Dedifferentiated amniotic fluid mesenchymal stem cell (primary cell): ENCODE measurements around the gene PAX7.
"Not testable (repeated sequence)": the region's sequence is repeated elsewhere in the genome, so short reads cannot be mapped to it uniquely, and the experiment has no call there.

Experiments
- DNase-seq: peaks from one replicate; pipeline ENCODE4 v3.0.0-alpha.2; 2016; ENCODE audit errors: extremely low spot score

Gene PAX7

DNA sequence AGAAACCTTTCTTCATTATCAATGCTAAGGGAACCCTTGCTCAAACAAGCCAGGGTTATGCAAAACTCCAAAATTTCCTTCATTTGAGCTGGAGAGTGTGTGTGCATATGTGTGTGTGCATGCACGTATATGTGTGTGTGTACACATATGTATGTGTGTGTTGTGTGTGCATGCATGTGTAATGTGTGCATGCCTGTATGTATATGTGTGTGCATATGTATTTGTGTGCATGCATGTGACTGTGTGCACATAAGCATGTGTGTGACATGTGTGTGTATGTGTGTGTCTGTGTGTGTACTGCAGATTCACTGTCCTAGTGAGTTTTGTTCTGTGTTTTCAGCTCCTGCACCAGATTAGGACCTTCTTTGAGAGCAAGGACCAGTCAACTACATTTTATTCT lies 28.2 kb downstream of the PAX7 start:
- no peak for DNase-seq

DNA sequence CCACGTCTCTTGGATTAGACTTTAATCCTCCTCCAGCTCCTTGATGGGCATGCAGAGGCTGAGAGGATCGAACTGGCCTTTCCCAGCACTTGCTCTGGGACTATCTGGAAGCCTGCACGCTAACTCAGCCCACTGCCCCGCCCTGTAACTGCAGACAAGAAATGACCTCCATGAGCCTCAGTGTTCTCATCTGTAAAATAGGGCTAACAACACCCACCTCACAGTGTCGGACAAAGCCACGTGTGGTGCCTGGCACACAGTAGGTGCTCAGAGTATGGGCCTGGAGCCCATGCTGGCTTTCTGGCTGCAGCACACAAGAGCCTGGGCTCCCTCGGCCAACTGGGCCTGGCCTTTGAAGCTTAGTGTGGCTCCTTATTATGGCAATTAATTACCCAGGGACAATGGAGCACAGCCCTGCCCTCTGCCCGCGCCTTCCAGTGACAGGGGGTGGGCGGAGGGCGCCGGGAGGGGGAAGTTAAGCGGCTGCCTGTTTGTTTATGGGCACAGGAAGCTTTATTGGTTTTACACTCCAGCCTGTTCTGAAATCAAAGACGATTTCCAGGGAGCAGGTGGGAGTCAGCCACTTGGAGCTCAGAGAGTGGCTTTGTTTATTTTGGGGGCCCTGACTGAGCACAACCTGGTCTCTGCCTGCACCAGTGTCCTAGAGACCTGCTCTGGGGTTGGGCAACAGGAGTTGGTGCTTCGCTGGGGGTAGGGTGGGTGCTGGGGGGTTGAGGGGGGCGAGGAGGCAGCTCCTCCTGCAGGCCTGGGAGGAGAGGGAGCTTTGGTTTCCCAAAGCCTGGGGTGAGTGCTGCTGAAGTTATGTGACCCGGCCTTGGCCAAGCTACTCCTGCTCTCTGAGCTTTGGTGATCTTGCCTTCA lies 31.0 kb downstream of the PAX7 start:
- DNase-seq: no peak

DNA sequence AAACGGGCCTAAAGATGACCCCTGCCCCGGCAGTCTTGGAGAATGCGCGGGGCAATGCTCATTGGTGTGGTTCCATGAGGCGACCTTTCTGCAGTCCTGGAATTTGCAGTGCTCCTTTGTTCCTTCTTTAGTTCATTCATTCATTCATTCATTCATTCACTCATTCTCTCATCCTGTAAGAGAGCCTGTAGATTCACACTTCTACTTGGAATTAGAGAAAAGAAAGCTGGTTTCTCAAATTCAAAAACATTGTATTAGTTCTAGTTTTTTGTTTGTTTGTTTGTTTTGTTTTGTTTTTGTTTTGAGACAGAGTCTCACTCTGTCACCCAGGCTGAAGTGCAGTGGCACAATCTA lies 31.6 kb downstream of the PAX7 start:
- no peak for DNase-seq

DNA sequence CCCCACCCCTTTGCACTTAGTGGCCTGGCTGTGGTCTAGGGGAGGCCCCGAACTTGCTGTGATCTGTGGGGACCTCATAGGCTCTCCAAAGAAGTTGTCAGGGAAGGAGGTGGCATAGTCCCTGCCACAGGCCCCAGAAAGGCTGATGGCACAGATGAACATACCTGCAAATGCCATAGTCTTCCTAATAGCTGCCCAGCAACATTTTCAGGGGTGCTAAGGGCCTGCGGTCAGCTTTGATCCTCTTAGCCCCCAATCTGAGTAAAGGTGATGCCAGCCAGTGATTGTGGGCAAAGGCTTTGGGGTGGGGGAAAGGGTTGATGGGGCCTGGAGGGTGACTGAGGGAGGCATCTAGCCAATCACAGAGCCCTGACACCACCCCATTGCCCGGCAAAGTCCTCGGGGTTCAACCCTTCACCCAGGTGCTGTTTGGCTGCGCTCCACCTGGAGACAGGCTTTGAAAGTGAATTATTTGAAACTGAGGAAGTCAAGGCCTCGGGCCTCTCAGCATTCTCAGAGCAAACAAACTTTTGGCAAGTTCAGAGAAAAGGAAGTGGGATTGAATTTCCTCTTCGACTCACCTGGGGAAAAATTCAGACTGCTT lies 35.8 kb downstream of the PAX7 start:
- no peak for DNase-seq

DNA sequence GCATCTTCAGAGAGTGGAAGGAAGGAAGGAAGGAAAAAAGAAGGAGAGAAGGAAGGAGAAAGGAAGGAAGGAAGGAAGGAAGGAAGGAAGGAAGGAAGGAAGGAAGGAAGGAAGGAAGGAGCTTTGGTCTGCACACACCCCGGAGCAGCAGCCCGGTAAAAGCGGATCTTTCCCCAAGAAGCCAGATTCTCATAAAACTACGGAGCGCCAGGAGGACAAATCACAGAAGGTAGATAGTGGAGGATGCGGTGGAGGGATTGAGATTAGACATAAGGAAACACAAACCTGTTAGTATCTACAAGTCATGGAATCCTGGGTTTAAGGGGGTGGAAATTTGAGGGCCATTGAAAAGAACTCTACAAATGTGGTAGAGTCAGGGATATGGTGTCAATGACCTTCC lies 36.7 kb downstream of the PAX7 start:
- DNase-seq: no peak

DNA sequence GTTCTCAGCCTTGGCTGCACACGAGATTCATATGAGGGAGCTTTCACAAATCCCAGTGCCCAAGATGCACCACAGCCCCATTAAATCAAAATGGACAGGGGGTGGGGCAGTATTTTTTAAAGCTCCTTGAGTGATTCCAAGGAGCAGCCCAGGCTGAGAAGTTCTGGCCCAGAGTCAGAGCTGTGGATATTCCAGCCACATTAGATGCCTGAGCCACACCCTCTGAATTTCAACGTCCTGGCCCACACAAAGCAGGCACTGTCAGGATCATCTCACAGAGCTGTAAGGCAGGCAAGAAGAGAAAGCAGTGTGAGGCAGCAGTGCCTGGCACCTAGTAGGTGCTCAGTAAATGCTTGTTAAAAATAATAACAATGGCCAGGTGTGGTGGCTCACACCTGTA lies 37.4 kb downstream of the PAX7 start:
- no peak for DNase-seq

DNA sequence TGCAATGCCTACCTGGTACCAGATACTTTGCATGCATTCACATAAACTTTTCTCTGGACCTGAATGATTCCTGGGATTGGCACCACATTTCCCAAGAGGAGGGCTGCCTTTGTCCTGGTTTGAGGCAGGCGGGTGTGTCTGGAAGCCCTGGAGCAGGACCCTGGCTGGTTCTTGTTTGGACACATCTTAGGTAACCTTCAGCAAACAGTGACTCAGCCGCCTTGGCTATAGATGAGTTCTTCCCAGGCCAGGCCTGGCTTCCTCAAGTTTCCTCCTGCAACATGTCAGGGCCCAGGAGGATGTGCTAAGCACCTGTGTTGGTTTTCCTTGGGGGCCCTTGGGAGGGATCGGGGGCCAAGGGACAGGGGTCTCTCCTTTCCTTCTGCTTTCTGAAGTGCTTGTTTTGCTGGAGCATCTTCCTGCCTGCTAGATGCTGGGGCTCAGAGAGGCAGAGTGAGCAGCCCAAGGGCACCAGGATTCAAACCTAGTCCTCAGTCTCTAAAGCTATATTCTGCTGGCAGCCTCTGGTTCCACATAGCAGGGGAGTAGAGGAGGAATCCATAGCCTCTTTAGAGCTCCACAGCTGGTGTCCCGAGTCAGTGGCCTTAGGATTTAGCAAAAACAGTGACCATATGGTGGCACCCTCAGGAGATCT lies 38.2 kb downstream of the PAX7 start:
- no peak for DNase-seq

DNA sequence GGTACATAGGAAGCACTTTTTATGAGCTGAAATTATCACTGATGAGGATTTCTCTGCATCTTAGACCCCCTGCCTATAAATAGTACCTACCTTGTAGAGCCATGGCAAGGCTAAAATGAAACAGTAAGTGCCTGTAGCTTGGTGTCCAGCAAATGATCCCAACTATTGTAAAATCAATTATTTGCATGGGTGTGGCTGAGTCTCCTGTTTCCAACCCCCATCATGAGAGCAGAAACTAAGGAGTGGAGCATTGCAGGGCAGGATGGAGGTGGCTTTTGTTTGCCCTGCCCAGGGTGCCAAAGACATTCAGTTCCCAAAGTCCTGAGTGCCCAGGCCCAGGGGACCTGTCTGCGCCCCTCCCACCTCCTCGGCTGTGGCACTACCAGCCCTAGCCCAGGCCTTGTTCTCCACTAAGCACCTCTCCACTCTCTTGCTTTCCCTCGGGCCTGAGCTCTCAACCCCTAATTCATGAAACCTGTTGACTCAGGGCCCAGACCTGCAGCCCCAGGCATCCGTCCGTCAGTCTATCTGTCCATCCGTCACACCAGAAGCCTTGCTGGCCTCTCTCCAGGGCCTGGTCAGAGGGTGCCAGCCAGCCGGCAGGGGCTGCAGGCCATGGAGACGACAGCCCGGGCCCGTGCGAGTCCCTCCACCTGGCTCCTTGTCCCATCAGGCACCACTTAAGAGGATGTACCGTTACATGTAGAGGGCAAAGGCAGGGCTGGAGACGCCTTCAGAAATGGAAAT lies 39.6 kb downstream of the PAX7 start:
- DNase-seq: no peak

DNA sequence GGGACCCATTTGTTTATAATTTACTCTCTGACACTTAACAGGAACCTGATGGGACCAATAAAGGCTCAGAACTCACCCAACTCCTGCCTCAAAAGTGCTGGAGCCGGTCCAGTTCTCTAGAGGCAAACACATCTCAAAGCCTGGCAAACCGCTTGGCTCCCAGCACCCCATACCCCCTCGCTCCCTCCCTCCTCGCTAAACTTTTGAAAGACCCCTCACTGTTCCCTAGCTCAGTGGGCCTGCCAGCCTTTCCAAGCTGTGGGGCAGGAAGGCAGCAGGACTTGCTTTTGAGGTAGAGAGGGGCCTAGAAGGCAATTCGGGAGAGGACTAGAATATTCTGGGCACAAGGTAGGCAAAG lies 40.2 kb downstream of the PAX7 start:
- no peak for DNase-seq

DNA sequence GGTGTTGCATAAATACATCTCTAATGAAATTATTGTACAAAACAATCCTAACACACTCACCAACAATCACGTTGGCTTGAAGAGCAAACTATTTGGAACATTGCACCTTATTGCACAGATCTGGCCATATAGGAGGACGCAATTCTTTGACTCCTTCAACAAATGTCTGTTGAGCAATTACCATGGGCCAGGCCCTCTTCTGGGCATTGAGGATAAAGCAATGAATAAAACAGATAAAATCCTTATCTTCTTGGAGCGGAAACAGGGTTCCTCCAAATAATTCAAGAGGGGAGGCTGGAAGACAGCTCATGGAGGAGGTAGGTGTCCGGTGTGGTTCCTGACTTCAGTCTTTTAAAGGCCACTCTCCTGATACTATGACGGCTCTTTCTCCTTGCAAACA lies 43.3 kb downstream of the PAX7 start:
- DNase-seq: no peak

DNA sequence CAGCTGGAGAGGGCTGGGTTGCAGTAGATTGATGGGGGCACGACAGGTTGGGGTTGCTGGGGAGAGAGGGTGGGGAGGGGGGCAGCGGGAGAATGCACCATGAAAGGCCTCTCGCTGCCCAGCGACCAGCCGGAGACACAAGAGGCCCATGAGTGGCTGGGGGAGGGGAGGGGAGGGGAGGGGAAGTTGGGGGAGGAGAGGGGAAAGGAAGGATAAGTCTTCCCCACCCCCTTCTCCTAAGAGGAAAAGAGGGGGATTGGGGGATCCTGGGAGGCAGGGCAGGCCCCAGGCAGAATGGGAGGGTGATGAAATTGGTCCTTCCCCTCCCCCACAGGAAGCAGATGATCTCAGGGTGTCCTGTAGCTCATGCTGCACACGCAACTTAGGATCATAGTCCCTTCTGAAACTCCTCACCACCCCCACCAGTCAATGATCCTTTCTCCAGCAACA lies 45.7 kb downstream of the PAX7 start:
- DNase-seq: no peak

DNA sequence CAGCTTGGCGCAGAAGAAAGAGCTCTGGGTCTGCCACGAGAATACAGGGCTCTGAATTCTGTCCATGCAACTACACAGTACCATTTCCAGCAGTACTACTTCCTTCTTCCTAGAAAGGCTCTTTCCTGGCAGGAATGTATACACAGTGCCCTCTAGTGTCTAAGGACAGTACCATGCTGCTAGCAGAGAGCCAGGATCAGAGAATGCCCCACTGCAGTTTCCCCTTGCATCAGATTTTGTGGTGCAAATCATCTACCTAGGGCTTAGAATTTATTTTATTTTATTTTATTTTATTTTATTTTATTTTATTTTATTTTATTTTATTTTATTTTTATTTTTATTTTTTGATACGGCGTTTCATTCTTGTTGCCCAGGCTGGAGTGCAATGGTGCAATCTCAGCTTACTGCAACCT lies 50.8 kb downstream of the PAX7 start:
- DNase-seq: no peak

DNA sequence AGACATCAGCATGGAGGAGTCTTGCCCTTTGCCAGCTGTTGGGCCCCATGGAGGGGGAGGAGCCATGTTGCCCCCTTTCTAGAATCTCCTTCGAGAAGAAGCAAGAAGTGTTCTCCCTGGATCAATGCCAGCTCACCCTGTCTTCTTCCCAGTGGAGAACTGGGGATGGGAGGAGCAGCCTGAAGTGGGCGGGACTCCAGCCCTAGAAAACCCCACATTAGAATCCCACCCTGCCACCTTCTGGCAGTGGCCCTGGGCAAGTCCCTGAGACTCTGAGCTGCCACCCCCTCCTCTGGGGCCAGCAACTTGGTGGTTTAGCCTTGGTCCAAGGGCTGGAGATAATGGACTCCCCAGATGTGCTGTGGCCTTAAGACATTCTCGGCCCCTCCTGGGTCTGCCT lies 51.7 kb downstream of the PAX7 start:
- DNase-seq: no peak

DNA sequence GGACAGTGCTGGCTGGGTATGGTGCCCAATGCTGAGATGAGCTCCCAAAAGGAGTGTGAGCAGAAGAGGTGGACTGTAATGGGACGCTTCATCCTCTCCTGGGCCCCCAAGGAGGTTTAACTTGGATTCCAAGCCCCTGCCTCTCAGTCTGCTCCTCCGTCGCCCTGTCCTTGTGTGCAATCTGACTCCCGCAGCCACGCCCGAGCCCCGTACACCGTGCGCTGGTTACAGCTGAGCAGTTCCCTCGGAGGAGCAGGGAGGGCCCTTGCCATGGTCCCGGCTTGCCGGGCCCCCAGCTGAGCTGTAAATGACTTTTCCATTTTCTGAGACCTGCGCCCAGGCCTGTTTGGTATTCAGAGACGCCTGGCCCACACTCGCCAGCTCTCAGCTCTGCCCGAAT lies 53.7 kb downstream of the PAX7 start:
- no peak for DNase-seq

DNA sequence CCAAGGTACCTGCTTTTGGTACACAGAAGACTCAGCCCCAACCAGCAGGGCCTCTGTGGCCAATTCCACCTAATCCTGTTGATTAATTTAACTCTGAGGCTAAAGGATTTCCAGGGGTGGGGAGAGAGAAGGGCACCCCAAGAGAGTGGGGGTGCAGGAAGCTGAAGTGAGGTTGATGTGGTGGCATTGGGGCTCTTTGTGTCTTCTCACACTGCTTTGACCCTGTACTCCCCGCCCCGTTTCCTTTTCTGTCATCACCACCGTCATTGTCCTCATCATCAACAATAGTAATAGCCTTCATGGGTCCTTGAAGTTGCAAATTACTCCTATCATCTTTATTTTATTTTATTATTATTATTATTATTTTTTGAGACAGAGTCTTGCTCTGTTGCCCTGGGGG lies 55.9 kb downstream of the PAX7 start:
- DNase-seq: no peak

DNA sequence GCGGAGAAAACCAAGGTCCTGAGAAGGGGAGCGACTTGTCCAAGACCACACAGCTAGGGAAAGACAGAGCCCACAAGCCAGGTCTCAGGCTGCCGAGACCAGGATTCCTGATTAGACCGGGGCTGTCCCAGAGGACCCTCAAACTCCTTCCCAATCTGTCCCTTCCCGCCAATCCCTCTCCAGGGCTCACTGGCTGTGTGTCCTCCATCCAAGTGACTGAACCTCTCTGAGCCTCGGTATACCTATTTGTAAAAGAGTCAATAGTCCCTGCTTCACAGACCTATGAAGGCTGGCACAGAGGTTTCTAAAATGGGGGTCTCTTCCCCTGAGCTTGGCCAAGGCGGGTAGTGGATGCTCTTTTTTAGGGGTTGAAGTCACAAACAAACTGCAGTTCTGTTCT lies 56.6 kb downstream of the PAX7 start:
- no peak for DNase-seq

DNA sequence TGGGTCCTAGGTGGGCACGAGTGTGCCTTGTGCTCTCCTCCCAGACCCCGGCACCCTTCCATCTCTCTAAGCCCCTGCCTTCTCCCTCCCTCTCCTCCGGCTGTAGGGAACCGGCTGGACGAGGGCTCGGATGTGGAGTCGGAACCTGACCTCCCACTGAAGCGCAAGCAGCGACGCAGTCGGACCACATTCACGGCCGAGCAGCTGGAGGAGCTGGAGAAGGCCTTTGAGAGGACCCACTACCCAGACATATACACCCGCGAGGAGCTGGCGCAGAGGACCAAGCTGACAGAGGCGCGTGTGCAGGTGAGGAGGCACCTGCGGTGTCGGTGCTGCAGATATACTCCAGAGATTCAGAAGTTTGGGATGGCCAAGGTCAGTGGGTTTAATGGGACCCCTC lies 61.0 kb downstream of the PAX7 start:
- no peak for DNase-seq

DNA sequence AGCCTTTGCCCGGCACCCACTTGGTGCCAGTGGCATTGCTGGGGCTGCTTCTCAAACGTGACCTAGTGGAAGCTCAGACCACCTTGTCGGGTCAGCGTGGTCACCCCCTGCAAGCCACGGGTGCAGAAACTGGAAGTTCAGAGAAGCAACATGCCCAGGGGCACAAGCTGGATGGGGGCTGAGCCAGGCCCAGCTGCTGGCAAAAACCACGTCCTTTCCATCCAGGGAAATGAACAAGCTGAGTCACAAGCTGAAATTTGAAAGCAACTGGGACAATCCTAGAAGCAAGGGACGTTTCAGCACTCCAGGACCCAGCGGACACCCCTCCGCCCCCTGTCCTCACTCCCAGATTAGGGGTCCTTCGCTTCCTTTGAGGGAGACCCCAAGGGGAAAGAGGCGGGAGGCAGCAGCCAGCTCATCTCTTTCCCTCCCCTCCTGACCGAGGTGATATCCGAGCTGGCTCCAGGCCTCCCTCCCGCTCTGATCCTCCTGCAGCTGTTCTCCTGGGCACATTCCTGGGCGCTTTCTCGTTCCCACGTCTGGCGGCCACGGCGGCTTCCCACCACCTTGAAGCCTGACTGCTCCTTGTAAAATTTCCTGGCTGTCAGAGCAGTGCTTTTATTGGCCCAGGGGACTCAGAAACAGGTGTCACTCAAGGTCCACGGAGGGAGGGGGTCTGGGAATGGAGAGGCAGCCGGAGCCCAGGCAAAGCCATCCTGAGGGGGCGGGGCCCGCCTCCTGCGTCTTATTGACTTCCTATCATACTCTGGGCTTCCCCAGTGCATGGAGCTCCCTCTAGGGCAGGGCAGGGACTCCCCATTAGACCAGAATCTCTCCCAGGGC lies 62.8 kb downstream of the PAX7 start:
- DNase-seq: no peak

DNA sequence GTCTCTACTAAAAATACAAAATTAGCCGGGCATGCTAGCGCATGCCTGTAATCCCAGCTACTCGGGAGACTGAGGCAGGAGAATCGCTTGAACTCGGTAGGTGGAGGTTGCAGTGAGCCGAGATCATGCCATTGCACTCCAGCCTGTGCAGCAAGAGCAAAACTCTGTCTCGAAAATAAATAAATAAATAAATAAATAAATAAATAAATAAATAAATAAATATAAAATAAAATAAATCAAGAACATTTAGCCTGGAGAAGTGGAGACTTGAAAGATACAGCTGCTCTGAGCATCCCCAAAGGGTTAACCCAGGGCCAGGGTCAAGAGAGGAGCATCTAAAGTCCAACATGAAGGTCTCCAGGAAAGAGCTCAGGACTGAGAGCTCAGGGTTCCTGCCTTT lies 63.6 kb downstream of the PAX7 start:
- DNase-seq: not testable (repeated sequence)

DNA sequence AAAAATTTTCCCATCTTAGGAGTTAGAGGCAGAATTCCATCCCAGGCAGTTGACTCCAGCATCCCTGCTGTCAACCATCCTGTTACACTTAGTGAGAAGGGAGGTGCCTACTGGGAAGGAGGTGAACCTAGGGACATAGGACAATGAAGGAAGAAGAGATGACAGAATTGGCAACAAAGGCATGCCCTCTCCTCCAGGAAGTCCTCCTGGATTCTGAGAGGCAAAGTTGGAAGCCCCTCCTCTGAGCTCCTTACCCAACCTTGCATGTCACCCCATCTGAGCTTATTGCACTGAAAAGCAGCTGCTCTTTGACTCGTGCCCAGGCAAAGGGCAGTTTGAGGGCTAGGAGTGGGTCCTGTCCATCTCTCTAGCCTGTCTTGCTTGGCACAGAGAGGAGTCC lies 66.9 kb downstream of the PAX7 start:
- DNase-seq: no peak

DNA sequence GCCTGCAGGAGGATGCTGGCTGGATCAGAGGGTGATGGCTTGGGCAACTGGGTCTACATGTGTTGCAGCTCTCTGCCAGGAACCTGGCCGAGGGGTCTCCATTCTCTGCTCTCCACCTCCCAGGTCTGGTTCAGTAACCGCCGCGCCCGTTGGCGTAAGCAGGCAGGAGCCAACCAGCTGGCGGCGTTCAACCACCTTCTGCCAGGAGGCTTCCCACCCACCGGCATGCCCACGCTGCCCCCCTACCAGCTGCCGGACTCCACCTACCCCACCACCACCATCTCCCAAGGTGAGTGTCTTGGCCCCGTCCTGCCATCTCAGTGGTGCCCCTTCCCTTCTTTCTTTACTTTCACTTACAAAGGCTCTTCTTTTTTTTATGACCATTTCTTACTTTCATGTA lies 69.9 kb downstream of the PAX7 start:
- no peak for DNase-seq

DNA sequence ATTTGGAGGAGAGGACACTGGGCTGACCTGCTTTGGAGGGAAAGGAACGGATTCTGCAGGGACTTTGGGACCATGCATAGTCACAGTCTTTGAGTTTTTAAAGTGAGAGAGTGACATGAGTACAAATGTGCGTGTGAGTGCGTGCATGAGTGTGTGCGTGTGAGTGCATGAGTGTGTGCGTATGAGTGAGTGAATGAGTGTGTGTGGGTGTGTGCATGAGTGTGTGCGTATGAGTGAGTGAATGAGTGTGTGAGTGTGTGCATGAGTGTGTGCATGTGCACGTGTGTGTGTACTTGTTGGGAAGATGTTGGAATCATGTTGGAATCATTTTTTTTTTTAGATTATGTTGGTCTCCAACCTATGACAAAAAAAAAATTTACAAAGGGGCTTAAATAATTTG lies 70.5 kb downstream of the PAX7 start:
- DNase-seq: no peak
